COR-L47 (cell line): ENCODE measurements around the gene IRGQ.
"Not testable (repeated sequence)": the region's sequence is repeated elsewhere in the genome, so short reads cannot be mapped to it uniquely, and the experiment has no call there.

Source experiments
- DNase-seq: peaks from one replicate; lab custom pipeline; 2025; lab: John Stamatoyannopoulos, UW

IRGQ gene

DNA sequence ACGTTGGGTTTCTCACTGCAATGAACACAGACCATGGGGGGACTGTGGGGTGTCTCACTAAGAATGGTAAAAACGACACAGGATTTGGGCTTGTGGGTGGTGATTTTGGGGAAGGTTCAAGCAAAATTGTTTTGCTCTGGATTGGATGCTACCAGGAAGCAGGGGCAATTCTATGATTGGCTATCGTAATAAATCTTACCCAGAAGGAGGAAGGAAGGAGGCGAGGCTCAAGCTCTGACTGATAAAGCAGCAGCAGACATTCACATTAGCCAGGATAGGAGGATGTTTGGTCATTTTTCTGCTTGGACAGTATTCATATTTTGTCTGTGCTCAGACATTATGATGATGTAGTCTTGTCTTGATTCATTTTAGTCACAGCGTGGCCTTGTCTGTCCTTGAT, 1.9 kb upstream of the IRGQ start:
- DNase-seq = no peak

DNA sequence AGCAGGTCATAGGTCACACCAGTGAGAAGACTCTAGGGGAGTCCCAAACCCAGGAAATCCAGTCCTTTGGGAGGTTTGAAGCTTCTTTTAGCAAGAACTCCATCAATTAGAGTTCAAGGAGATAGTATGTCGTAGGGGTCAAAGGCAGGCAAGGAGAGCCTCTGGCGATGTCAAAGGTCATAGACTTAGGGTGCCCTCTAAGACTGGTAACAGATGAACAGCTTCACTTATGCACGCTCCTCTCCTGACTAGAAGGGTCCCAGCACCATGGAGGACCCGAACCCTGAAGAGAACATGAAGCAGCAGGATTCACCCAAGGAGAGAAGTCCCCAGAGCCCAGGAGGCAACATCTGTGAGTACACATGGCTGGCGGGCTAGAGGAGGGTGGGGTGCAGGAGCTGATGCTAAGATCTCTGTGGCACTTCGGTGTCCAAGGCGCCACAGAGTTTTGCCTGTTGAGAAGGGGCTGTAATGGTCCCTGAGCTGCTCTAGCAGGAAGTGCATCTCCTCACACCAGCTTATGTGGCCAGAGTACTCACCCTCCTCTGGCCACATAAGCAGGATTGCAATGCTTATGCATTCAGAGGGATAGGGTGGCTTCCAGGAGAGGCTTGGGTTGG, 1.0 kb upstream of the IRGQ start:
- no peak for DNase-seq

DNA sequence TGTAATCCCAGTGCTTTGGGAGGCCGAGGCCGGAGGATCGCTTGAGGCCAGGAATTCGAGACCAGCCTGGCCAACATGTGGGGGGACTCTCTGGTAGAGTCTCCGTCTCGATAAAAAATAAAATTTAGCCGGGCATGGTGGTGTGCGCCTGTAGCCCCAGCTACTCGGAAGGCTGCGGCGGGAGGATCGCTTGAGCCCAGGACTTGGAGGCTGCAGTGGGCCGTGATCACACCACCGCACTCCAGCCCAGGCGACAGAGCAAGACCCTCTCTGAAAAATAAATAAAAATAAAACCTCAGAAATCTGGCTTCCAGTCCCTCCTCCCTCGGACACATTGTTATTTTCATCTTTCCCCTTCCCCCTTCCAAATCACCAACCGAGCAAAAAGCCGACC, 332 bp downstream of the IRGQ start:
- no peak for DNase-seq

DNA sequence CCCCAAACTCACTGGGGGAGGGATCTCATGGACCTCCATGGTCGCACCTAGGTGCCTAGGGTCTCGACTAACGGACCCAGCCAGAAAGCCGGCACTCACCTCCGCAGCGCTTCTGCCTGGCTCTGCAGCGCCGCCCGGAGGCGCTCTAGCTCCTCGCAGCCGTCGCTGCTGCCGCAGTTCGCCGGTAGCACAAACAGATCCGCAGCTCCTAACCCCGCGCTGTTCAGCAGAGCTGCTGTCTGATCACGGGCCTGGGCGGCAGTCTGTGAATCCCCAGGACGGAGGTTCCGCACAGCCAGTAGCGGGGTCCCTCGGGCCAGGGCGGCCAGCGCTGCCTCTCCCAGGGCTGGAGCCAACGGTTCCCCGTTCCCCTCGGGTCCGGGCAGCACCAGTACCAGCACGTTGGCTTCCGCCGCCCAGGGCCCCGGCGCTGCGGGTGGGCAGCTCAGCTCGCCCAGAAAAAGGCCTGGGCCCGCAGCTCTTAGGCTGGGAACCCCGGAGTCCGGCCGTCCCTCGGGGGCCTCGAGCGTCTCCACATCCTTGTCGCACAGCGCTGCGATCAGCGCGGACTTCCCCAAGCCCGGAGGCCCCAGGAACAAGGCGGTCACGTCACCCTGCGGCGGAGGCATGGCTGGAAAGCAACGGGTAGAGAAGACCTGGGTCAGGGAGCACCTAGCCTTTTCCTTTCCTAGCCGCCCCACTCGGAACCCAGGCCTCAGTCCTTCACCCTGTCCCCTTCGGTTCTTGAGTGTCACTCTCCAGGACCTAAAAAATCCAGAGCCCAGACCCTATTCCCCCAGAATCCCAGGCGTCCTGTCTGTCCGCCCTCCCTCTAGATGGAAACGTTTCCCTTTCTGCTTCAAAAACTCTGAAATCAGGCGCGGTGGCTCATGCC, 977 bp downstream of the IRGQ start:
- peak; percentile 68 for DNase-seq

DNA sequence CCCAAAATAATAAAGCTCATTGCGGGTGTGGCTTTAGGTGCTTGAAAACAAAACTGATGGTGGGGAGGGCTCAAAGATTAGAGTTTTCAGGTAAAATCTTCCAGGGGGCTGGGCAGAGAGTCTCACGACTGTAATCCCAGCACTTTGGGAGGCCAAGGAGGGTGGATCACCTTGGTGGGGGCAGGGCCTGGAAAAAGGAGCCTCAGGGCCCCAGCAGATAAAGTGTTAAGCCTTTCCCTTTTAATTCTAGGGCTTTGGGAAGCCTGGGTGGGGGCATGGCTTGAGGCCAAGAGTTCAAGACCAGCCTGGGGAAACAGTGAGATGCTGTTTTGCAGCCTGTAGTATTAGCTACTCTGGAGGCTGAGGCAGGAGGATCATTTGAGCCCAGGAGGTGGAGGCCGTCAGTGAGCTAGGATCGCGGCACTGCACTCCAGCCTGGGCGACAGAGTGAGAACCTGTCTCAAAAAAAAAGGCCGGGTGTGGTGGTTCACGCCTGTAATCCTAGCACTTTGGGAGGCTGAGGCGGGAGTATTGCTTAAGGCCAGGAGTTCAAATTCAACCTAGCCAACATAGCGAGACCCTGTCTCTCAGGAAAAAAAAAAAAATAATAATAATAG, 1.7 kb downstream of the IRGQ start:
- DNase-seq = no peak

DNA sequence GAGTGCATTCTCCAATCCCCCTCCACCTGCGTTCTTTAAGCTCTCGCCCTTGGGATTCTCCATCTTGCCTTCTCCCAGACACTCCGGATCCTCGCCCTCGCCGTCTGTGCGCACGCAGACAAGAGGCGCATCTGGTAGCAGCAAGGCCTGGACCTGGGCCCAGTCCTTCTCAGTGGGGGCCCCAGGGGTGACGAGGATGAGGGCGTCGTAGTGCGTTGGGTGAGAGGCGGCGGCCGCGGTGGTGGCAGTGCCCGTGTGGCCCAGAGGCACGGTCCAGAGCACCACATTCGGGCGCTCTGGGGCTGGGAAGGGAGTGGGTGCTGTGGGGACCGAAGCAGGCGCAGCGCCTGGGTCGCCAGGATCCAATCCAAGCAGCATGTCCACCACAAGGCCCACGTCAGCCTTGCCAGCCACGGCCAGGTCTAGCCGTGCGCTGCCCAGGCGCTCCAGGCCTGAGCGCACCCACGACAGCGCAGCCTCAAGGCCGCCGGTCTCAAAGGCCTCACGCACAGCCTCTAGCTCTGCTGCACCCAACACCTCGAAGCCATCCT, 3.1 kb downstream of the IRGQ start:
- DNase-seq = no peak

DNA sequence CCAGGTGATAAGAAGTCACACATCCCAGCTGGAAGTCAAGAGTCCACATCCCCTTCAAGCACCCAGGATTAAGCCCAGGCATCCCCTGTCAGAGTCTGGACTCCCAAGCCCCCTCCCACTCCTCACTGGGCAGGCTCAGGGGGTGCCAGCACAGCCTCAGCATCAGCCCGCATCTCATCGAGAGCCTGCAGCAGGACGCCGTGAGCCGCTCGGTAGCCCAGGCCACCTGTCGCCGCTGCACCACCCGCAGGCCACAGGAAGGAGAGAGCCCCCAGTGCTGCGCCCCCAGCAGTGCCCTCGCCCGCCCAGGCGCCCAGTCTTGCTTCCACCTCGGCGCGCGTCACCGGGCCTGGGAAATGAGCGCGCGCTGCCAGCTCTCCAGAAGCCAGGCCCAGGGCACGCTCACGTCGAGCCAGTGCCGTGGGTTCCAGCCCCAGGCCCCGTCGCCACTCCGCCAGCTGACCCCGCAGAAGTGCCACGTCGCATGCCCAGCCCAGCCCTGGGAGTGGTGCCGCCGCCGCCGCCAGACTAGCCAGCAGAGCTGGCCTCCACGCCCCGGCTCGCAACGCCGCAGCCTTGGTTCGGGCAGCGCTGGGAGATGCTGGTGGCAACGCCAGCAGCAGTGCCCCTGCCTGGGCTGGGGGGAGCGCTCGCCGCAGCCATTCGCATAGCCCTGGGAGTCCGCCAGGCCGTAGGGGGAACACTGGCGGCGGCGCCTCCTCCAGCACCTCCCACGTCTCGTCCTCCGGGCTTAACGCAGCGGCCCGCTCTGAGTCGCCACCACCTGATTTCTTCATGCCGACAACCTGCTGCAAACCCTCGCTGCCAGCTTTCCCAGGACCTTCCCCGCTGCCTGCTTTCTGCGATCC, 3.8 kb downstream of the IRGQ start:
- no peak for DNase-seq

DNA sequence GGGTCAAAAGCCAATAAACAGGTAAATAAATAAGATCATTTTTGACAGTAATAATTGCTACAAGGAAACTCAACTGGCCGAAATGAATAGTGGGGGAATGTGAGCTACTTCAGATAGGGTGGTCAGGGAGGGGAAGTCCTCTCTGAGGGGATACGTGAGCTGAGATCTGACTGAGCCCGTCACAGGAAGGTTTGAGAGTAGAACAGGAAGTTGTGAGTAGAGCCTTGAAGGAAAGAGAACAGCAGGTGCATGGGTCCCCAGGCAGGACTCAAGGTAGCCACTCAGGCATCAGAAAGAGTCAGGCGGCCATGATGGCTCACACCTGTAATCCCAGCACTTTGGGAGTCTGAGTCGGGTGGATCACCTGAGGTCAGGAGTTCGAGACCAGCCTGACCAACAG, 6.3 kb downstream of the IRGQ start:
- no peak for DNase-seq

DNA sequence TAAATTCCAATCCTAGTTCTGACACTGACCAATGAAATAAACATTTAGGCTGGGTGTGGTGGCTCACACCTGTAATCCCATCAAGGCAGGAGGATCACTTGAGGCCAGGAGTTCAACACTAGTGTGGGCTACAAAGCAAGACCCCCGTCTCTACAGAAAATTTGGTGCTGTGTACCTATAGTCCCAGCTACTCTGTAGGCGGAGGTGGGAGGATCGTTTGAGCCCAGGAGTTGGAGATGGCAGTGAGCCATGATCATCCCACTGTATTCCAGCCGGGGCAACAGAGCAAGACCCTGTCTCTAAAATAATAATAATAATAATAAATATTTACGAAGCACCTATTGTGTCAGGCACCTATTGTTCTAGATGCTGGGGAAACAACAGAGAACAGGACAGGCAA, 6.7 kb downstream of the IRGQ start:
- DNase-seq = no peak

DNA sequence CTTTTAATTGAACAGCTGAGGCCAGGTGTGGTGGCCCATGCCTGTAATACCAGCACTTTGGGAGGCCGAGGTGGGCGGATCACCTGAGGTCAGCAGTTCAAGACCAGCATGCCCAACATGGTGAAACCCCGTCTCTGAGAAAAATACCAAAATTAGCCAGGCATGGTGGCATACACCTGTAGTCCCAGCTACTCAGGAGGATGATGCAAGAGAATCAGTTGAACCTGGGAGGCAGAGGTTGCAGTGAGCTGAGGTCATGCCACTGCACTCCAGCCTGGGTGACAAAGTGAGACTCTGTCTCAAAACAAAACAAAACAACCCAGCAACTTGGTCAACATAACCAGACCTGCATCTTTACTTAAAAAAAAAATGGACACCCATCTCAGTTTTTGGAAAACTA, 8.9 kb downstream of the IRGQ start:
- DNase-seq = not testable (repeated sequence)

DNA sequence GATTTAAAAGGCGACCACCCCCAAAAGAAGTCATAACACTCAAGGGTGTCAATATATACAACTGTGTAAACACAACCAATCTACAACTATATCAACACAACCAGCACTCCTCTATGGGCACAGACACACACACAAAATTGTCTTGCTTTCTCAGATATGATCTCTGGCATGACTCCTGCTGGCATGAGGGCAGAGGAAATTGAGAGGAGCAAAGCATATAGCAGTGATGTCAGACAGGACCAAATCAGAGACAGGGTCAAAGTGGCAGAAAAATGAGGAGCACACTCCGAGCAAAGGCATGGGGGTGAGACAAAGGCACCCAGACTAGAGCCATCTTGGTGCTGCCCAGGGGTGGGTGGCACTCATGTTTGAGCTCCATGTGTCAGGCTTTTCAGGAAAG, 9.6 kb downstream of the IRGQ start:
- DNase-seq = no peak

DNA sequence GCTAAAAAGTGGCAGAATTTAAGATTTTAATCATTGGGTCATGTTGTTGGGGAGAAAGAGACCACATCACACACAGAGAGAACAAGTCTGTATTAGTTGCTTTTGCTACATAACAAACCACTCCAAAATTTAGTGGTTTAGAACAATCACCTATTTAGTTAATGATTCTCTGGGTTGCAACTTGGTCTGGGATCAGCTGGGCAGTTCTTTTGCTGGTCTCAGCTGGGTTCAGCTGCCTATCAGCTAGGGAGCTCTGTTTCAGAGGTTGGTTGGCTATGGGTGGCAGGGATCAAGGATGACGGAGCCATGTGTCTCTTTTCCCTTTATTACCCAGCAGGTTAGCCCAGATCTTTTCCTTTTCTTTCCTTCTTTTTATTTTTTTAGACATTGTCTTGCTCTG, 11.4 kb downstream of the IRGQ start:
- DNase-seq = no peak

DNA sequence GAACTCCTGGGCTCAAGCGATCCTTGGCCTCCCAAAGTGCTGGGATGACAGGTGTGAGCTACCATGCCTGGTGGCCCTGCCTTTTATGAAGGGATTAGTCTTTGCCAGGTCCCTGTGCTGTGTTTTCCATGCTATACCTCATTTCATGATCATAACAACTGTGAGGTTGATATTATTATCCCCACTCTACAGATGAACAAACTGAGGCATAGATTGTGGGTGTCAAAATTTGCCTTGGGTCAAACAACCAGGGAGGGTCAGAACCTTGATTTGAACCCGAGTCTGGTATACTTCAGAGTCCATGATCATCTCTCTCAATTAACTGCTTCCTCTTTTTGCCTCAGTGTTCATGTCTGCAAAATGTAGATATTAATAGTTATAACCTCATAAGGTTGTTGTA, 13.4 kb downstream of the IRGQ start:
- no peak for DNase-seq

DNA sequence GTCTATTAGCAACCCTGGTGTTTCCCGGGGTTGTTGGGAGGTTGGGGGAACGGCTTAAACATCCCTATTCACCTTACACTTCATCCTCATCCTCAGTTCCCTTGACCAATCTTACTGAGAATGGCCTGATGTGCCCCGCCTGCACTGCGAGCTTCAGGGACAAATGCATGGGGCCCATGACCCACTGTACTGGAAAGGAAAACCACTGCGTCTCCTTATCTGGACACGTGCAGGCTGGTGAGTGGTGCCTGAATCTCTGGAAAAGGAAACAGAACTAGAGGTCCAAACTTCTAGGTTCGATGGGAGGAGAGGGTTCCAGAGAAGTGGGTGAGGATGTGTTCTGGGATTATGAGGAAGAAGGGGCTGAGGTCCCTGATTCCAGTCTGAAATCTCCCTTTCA, 14.5 kb downstream of the IRGQ start:
- no peak for DNase-seq

DNA sequence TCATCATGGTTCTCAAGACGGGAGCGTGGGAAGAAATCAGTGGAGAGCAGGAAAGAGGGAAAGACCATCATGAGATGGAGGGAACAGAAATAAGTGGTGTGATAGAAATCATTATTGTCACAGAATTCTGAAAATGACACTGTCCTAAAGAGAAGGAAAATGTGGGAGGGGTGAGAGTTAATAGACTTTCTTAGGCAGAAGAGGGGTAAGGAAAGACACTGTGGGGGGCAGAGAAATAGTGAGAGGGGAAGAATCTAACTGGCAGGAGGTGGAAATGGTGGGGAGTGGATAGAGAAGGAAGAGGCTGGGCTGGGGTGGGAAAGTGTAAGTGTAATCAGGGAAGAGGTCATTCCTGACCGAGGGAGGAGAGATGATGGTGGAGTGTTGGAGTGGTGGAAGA, 17.1 kb downstream of the IRGQ start:
- DNase-seq = no peak

DNA sequence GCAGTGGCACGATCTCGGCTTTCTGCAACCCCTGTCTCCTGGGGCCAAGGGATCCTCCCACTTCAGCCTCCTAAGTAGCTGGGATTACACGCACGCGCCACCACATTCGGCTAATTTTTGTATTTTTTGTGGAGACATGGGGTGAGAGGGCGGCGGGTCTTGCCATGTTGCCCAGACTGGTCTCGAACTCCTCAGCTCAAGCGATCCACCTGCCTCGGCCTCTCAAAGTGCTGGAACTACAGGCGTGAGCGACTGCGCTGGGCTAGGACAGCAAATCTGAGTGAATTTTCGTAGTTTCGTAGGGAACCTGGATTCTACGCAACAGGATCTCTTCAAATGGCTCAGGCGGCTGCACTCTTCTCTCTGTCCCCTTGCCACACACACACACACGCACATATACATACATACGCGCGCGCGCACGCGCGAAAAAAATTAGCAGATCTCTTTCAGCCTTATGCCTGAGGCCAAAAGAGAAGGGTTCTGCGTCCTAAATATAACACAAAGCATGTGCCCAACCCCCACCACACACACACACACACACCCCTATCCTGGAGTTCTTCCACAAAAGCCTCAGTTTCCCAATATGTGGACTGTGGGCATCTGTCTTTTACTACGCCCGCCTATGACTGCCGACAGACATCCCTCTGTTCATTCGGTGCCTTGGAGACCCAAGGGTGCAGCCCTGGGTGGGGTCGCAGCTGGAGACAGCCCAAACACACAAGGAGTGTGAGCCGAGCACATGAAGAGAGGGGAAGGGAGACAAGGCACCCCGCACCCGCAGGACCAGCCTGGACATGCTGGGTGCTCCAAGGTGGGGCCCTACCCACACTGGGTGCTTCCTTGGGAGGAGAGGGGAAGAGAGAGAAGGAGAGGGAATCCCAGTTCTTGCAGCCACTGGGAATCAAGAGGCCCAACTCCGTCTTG, 19.7 kb downstream of the IRGQ start:
- DNase-seq = no peak

DNA sequence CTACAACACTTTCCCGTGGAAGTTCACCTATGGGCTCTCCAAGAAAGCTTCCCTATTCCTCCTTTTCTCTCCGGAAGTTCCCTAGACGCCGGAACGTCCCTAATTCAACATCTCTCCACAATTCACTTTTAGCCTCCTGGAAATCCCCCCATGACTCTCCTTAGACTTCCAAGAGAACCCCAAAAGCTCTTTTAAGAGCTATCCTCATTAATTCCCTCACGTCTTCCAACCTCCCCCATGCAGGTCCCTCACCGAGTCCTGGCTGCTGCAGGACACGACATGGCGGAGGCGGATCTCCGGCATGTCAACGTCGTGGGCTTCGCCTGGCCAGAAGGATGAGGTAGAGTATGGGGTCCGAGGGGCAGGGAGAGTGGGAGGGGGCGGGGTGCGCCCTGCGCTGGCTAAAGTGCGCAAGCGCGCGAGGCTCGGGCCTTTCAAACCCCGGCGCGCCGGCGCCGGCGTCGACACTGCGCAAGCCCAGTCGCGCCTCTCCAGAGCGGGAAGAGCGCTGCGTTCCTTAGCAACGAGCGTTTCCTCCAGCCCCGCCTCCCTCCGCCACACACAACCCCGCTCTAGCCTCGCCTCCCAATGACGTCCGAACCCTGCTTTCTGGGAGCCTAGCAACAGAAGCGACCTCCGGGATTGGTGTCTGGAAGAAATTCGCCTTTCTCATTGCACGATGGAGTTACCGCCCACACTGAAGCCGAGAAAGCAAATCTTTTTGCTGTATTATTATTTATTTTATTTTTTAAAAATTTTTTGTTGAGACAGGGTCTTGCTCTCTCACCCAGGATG, 20.6 kb downstream of the IRGQ start, which contains the start of the genes PINLYP and XRCC1:
TSS of gene PINLYP (plus strand) at position 646 of the 795 bp plus-strand sequence. CDS start 1,391 bp downstream, outside the sequence.
TSS of gene XRCC1 (minus strand) at position 372 of the 795 bp plus-strand sequence. CDS start at position 303, 69 bp downstream.
- DNase-seq = peak; percentile 99

DNA sequence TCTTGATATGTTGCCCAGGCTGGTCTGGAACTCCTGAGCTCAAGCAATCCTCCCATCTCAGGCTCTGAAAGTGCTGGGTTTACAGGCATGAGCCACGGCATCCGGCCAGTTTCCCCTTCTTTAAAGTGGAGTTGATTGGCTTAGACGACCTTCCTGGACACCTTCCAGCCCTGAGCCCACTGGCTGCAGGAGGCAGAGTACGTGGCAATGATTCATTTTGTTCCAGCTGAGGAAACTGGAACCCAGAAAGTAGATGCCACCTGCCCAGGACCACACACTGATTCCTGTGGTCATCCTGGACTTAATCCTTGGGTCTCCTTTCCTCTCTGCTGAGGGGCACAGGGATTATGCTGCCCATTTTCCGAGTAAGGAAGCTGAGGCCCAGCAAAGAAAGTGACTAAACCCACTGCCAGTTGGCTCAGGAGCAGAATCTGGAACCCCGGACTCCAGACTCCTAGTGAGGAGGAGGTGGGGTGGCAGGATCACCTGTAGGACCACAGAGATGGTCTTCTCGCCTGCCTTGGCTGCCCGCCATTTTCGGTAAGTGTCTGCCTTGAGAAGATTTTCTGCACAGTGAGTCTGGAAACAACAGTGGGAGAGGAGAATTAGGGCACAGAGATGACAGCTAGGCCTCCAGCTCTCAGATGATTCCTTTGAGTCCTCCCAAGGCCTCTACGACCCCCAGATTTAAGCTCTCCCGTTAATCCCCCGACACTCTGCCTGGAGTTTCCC, 21.3 kb downstream of the IRGQ start:
- DNase-seq = no peak

DNA sequence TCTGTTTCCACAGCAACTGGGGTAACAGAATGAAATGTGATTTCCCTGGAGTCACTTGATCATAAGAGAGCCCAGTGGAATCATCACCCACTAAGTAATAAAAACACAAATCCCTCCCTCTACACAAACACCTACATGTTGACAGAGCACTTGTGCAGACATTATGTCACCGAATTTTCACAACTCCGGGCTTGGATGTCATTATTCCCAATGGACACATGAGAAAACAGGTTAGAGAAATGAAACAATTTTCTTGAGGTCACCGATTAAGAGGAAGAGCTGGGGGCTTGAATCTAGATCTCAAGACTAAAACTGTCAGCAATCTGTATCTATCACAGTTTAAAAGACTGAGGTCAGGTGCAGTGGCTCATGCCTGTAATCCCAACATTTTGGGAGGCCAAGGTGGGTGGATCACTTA, 23.8 kb downstream of the IRGQ start:
- no peak for DNase-seq
